IgD-negative memory B cell (primary cell): ENCODE data around the gene MDM4. TPM values are rescaled to one million over a fixed set of nuclear protein-coding genes. Genes with fewer than 3 reads are reported as not detected.
A peak's percentile ranks its signal among the peaks of the same experiment; 100 is the strongest.

Source experiments
- H3K27ac Mint-ChIP-seq, 3 donors: one replicate each; pipeline ENCODE4 v1.8.0; 2020 to 2022; ENCODE audit warnings: mild to moderate bottlenecking in 3 of 3, mixed read lengths in 3 of 3, moderate library complexity in 1 of 3
- H3K27me3 Mint-ChIP-seq: one replicate; pipeline ENCODE4 v1.8.0; 2021; ENCODE audit warnings: mixed read lengths
- H3K36me3 Mint-ChIP-seq: one replicate; pipeline ENCODE4 v1.8.0; 2020; ENCODE audit warnings: mild to moderate bottlenecking, mixed read lengths
- H3K4me1 Mint-ChIP-seq, 3 donors: one replicate each; pipeline ENCODE4 v1.8.0; 2020 to 2022; ENCODE audit warnings: mixed read lengths in 3 of 3, mild to moderate bottlenecking in 1 of 3
- H3K4me3 Mint-ChIP-seq, 4 donors: one replicate each; pipeline ENCODE4 v1.8.0; 2020 to 2022; ENCODE audit warnings: mild to moderate bottlenecking in 4 of 4, mixed read lengths in 4 of 4, moderate library complexity in 3 of 4
- H3K9me3 Mint-ChIP-seq, 3 donors: one replicate each; pipeline ENCODE4 v1.8.0; 2020 to 2021; ENCODE audit warnings: mixed read lengths in 3 of 3, mild to moderate bottlenecking in 1 of 3
- polyA plus RNA-seq: library from polyadenylated mRNA; unstranded; fragments of 300-500 nt; fragmentation: Illumina TruSeq; gene quantifications from one replicate; pipeline ENCODE4 v1.2.3, GENCODE V29; 2021

Gene MDM4
- polyA plus RNA-seq, 1 donor from 2014 or later = 23.9 TPM

DNA sequence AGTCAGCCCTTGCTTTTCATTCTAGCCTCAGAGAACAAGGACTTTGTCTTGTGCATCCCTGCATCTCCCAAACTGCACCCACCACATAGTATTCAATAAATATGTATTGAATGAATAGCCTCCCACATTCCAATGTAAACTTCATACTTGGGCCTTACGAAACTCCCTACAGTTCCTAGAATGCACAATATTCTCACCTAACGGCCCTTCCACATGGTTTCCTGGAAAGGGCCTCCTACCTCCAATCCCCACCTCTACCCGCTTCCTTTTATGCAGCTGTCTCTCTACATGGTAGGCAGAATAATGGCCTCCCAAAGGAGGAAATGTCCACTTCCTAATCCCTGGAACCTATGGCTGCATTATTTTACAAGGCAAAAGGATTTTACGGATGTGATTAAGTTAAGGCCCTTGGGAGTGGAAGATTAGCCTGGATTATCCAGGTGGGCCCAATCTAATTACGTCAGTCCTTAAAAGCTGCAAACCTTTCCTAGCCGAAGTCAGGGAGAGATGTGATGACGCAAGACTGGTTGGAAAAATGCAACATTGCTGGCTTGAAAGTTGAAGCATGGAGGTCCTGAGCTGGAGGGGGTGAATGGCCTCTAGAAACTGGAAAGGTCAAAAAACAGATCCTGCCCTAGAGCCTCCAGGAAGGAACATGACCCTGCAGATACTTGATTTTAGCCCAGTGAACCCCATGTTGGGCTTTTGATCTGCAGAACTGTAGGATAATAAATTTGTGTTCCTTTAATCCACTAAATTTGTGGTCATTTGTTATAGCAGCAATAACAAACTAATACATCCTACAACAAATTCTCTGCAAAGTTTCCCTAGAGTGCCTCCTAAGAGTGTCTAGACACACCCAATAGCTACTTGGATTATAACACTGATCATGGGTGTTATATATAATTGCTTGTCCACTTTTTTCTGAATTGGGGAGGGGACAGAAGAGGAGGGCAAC, 16.4 kb upstream of the MDM4 start:
- H3K27ac Mint-ChIP-seq = peak overlapping the region in 1 of 3 donors; percentile 81
- peaks cover 37 to 50% (median 45%) of the 10 kb centered on the region in 3 donors for H3K4me1 Mint-ChIP-seq

DNA sequence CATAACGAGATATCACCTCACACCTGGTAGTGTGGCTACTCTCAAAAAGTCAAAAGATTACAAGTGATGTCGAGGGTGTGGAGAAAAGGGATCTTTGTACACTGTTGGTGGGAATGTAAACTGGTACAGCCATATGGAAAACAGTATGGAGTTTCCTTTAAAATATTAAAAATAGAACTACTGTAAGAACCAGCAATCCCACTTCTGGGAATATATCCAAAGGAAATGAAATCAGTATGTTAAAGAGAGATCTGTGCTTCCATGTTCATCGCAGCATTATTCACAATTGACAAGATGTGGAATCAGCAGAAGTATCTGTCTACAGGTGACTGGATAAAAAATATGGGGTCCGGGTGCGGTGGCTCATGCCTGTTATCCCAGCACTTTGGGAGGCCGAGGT, 14.0 kb upstream of the MDM4 start:
- Mint-ChIP-seq H3K36me3 (no peaks in the 10 kb centered on the region), H3K27me3 (peaks cover 3% of the 10 kb centered on the region), H3K27ac (peak overlapping the region in 1 of 3 donors; percentile 38), H3K9me3 (peaks cover 0 to 2% (median 0%) of the 10 kb centered on the region in 3 donors), H3K4me1 (peaks cover 43 to 49% (median 45%) of the 10 kb centered on the region in 3 donors), H3K4me3 (no peak overlapping the region)

More for the DNA sequence above, 16.4 kb upstream of the MDM4 start:
- Mint-ChIP-seq H3K9me3 (no peaks in the 10 kb centered on the region), H3K4me3 (peak overlapping the region in 3 of 4 donors; percentile 71 to 74 (median 72)), H3K36me3 (no peaks in the 10 kb centered on the region), H3K27me3 (no peaks in the 10 kb centered on the region)

DNA sequence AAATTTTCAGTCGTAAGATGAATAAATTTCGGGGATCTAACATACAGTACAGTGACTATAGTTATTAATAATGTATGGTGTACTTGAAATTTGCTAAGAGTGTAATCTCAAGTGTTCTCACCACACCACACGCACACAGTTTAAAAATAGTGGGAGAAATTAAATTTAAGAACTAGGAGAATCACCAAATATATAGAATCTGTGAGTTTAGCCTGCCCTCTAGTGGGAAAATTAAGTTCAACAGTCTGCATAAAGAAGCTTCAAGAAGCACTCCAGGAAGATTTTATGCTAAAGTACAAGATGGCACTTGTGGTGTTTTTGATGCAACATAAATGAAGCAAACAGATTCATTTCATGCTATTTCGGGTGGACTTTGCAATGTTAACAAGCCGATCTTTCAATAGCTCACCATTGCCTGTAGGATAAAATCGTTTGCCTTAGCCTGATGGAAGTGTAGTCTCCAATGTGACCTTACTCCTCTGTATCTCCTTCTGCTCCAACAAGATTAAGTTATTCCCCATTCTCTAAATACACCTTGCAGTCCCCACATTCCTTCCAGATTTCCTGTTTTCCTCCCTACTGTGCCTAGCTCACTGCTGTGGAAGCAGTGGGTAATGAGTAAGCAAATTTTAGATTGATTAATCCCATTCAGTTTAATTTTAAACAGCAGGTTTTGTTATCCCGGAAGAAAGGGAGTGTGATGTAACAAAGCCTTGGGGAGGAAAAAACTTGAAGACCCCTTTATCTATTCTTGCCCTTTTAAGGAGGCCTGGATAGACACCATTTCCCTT, 12.9 kb upstream of the MDM4 start:
- Mint-ChIP-seq H3K36me3 (no peaks in the 10 kb centered on the region), H3K27me3 (peaks cover 3% of the 10 kb centered on the region), H3K27ac (peak overlapping the region; percentile 76 to 90 (median 87)), H3K4me1 (peaks cover 43 to 46% (median 43%) of the 10 kb centered on the region in 3 donors), H3K4me3 (peak overlapping the region in 1 of 4 donors; percentile 77), H3K9me3 (peaks cover 0 to 2% (median 0%) of the 10 kb centered on the region in 3 donors)

DNA sequence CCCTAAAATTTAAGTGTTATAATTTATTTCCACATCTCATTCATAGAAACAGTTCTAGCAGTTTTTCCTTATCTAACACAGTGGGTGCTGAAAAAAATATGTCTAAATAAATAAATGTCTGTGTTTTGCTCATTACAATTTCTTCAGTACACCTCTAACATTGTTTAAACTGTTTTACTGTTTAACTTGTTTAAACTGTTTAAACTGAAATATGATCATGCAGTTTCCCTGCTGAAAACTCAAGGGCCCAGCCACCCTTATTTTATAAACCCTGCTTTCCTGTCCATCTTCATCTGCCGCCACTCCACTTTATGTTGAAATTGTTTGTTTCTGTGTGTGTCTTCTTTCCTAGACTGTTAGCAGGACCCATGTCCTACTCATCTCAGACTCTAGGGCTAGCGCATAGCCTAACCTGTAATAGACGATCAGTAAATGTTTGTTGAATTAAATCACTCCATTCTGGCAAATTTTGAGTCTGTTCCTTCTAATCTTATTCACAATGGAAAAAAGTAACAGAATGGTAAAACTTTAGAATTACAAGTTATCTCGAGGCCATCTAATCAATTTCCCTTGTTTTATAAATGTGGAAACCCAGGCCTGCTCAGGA, 12.2 kb upstream of the MDM4 start:
- H3K27ac Mint-ChIP-seq = peak overlapping the region; percentile 77 to 100 (median 86)
- H3K9me3 Mint-ChIP-seq = peaks cover 0 to 2% (median 0%) of the 10 kb centered on the region in 3 donors
- H3K4me3 Mint-ChIP-seq = no peak overlapping the region
- H3K4me1 Mint-ChIP-seq = peaks cover 39 to 43% (median 41%) of the 10 kb centered on the region in 3 donors
- H3K27me3 Mint-ChIP-seq = peaks cover 3% of the 10 kb centered on the region
- H3K36me3 Mint-ChIP-seq = no peaks in the 10 kb centered on the region

DNA sequence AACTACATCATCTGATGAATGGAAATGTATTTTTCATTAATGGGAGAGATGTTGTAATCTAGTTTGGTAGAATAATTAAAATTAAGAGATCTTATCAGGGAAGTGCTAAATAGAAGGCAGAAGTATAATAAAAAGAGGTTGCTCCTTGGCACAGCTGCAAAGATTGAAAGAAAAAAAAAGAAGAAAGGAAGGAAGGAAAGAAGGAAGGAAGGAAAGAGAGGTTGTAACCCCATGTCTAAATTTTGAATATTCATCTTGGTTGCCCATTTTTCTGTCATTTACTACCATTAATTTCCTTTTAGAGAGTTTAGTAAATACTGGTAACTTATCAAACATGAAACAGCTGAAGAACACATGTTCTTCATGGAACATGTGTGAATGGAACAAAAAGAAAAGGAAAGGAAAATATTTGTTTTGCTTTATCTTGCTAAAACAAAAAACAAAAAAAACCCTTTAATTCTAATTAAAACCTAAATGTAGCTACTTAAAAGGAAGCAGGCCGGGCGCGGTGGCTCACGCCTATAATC, 10.5 kb upstream of the MDM4 start:
- H3K9me3 Mint-ChIP-seq = peaks cover 0 to 2% (median 0%) of the 10 kb centered on the region in 3 donors
- peak overlapping the region; percentile 92 to 97 (median 94) for H3K4me3 Mint-ChIP-seq
- peak overlapping the region; percentile 100 for H3K27ac Mint-ChIP-seq
- H3K36me3 Mint-ChIP-seq = no peaks in the 10 kb centered on the region
- H3K4me1 Mint-ChIP-seq = peaks cover 33 to 40% (median 39%) of the 10 kb centered on the region in 3 donors
- H3K27me3 Mint-ChIP-seq = peaks cover 3% of the 10 kb centered on the region

DNA sequence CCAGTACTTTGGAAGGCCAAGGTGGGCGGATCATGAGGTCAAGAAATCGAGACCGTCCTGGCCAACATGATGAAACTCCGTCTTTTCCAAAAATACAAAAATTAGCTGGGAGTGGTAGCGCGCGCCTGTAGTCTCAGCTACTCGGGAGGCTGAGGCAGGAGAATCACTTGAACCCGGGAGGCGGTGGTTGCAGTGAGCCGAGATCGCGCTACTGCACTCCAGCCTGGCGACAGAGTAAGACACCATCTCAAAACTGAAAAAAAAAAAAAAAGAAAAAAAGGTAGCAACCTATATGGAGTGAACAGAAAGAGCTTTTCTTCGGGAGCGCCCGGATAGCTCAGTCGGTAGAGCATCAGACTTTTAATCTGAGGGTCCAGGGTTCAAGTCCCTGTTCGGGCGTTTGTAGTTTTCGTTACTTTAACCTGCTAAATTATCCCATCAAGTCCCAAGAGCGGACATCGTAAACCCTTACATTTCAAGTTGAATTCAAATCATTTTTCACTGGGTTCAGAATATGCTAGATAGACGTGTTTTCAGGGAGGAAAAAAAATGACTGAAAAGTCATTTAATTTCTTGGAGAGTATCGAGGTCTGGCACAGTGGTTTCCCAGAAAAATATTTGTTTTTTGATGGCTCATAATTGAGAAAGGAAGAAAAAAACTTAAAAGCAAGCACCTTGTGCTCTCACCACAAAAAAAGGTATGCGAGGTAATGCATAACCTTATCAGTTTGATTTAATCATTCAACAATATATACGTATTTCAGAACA, 9.8 kb upstream of the MDM4 start:
- H3K4me1 Mint-ChIP-seq = peaks cover 36 to 46% (median 42%) of the 10 kb centered on the region in 3 donors
- peak overlapping the region; percentile 100 for H3K27ac Mint-ChIP-seq
- no peaks in the 10 kb centered on the region for H3K36me3 Mint-ChIP-seq
- H3K4me3 Mint-ChIP-seq = peak overlapping the region; percentile 92 to 97 (median 94)
- peaks cover 0 to 2% (median 2%) of the 10 kb centered on the region in 3 donors for H3K9me3 Mint-ChIP-seq
- peaks cover 3% of the 10 kb centered on the region for H3K27me3 Mint-ChIP-seq

GRCh38 chr1:204506969-204507316, 9.3 kb upstream of the MDM4 start:
- H3K27me3 Mint-ChIP-seq = peaks cover 3% of the 10 kb centered on the region
- peaks cover 0 to 2% (median 2%) of the 10 kb centered on the region in 3 donors for H3K9me3 Mint-ChIP-seq
- peaks cover 33 to 48% (median 42%) of the 10 kb centered on the region in 3 donors for H3K4me1 Mint-ChIP-seq
- peak overlapping the region; percentile 100 for H3K27ac Mint-ChIP-seq
- H3K4me3 Mint-ChIP-seq = peak overlapping the region; percentile 92 to 97 (median 94)
- H3K36me3 Mint-ChIP-seq = no peaks in the 10 kb centered on the region

GRCh38 chr1:204507317-204508105, 8.7 kb upstream of the MDM4 start:
- Mint-ChIP-seq H3K4me3 (peak overlapping the region; percentile 92 to 97 (median 94)), H3K4me1 (peaks cover 36 to 48% (median 40%) of the 10 kb centered on the region in 3 donors), H3K9me3 (peaks cover 0 to 2% (median 2%) of the 10 kb centered on the region in 3 donors)

DNA sequence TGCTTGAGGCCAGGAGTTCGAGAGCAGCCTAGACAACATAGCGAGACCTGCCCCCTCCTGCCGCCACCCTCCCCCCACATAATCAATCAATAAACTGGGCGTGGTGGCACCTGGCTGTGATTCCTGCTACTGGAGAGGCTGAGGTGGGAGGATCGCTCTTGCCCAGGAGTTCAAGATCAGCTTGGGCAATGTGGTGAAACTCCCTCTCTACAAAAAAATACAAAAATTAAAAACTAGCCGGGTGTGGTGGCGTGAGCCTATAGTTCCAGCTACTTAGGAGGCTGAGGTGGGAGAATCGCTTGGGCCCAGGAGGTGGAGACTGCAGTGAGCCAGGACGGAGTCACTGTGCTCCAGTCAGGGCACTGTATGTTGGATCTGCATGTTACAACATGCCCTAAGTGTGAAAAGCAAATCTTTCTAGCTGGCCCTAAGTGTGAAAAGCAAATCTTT, 7.0 kb upstream of the MDM4 start:
- Mint-ChIP-seq H3K4me3 (peak overlapping the region in 2 of 4 donors; percentile 17 to 45), H3K27me3 (peaks cover 3% of the 10 kb centered on the region), H3K4me1 (peaks cover 38 to 48% (median 41%) of the 10 kb centered on the region in 3 donors), H3K27ac (peak overlapping the region; percentile 46 to 100 (median 64)), H3K9me3 (peaks cover 0 to 2% (median 2%) of the 10 kb centered on the region in 3 donors), H3K36me3 (no peaks in the 10 kb centered on the region)

More at GRCh38 chr1:204507317-204508105, 8.7 kb upstream of the MDM4 start:
- Mint-ChIP-seq H3K36me3 (no peaks in the 10 kb centered on the region), H3K27me3 (peaks cover 3% of the 10 kb centered on the region), H3K27ac (peak overlapping the region; percentile 100)

- no peaks in the 10 kb centered on the region for H3K36me3 Mint-ChIP-seq
- peaks cover 0 to 2% (median under 1%) of the 10 kb centered on the region in 3 donors for H3K9me3 Mint-ChIP-seq
- peaks cover 35 to 44% (median 40%) of the 10 kb centered on the region in 3 donors for H3K4me1 Mint-ChIP-seq
- peaks cover 1% of the 10 kb centered on the region for H3K27me3 Mint-ChIP-seq
- peak overlapping the region; percentile 38 to 74 (median 52) for H3K4me3 Mint-ChIP-seq
- peak overlapping the region in 2 of 3 donors; percentile 18 to 68 for H3K27ac Mint-ChIP-seq
Observed at GRCh38 chr1:204511366-204511765, 4.8 kb upstream of the MDM4 start.

GRCh38 chr1:204513117-204513716, 3.0 kb upstream of the MDM4 start:
- Mint-ChIP-seq H3K36me3 (peaks cover 2% of the 10 kb centered on the region), H3K4me1 (peaks cover 28 to 36% (median 32%) of the 10 kb centered on the region in 3 donors), H3K27ac (peak overlapping the region in 2 of 3 donors; percentile 96 to 100), H3K9me3 (peaks cover 0 to 2% (median 0%) of the 10 kb centered on the region in 3 donors), H3K27me3 (no peaks in the 10 kb centered on the region), H3K4me3 (peak overlapping the region; percentile 91 to 97 (median 94))

- peaks cover 0 to 2% (median 0%) of the 10 kb centered on the region in 3 donors for H3K9me3 Mint-ChIP-seq
- peak overlapping the region in 2 of 3 donors; percentile 56 to 96 for H3K27ac Mint-ChIP-seq
- H3K4me3 Mint-ChIP-seq = peak overlapping the region in 3 of 4 donors; percentile 39 to 91 (median 65)
- H3K4me1 Mint-ChIP-seq = peaks cover 28 to 48% (median 43%) of the 10 kb centered on the region in 3 donors
- peaks cover 3% of the 10 kb centered on the region for H3K36me3 Mint-ChIP-seq
- H3K27me3 Mint-ChIP-seq = no peaks in the 10 kb centered on the region
Observed at GRCh38 chr1:204514828-204515227, 1.4 kb upstream of the MDM4 start.
